ENCODE data around the gene PRICKLE2. TPM values are rescaled to one million over a fixed set of nuclear protein-coding genes. Genes with fewer than 3 reads are reported as not detected.

The PRICKLE2 gene
- total RNA-seq, 2 donors from 2014 or later = 27.9 to 42.3 TPM

GRCh38 chr3:64145438-64145837 lies 79.8 kb downstream of the PRICKLE2 start:
- H3K36me3 ChIP-seq = peaks cover 22% of the 10 kb centered on the region
- H3K9me3 ChIP-seq = no peaks in the 10 kb centered on the region
- no peak overlapping the region for H3K4me3 ChIP-seq
- DNase-seq (ENCODE audit: low spot score) = no peak
- TF ChIP-seq CTCF (IDR thresholded peaks at IDR 0.05) = no peak
- no peak for ATAC-seq (ENCODE audit: insufficient number of reproducible peaks, low FRiP score, low read depth)
- H3K27ac ChIP-seq = no peak overlapping the region
- H3K27me3 ChIP-seq (replicated peaks; ENCODE audit: insufficient read depth) = no peaks in the 10 kb centered on the region
- H3K4me1 ChIP-seq (ENCODE audit: control insufficient read depth in 1 of 2, low read depth in 2 of 2) = peaks cover 8 to 24% of the 10 kb centered on the region in 2 donors

- H3K4me1 ChIP-seq (ENCODE audit: control insufficient read depth in 1 of 2, low read depth in 2 of 2) = peaks cover 5 to 17% of the 10 kb centered on the region in 2 donors
- peaks cover 22% of the 10 kb centered on the region for H3K36me3 ChIP-seq
- H3K27ac ChIP-seq = no peak overlapping the region
- ATAC-seq (ENCODE audit: insufficient number of reproducible peaks, low FRiP score, low read depth) (no peak), DNase-seq (ENCODE audit: low spot score) (no peak)
- no peak for TF ChIP-seq CTCF (IDR thresholded peaks at IDR 0.05)
- H3K9me3 ChIP-seq = no peaks in the 10 kb centered on the region
- no peaks in the 10 kb centered on the region for H3K27me3 ChIP-seq (replicated peaks; ENCODE audit: insufficient read depth)
- H3K4me3 ChIP-seq = no peak overlapping the region
Measured at GRCh38 chr3:64144241-64144900, 80.9 kb downstream of the PRICKLE2 start.

- Histone ChIP-seq H3K4me1 (ENCODE audit: control insufficient read depth in 1 of 2, low read depth in 2 of 2) (peaks cover 5 to 17% of the 10 kb centered on the region in 2 donors), H3K36me3 (peaks cover 22% of the 10 kb centered on the region), H3K27me3 (replicated peaks; ENCODE audit: insufficient read depth) (no peaks in the 10 kb centered on the region), H3K27ac (no peak overlapping the region), H3K4me3 (no peak overlapping the region), H3K9me3 (no peaks in the 10 kb centered on the region)
- no peak for TF ChIP-seq CTCF (IDR thresholded peaks at IDR 0.05)
- no peak for ATAC-seq (ENCODE audit: insufficient number of reproducible peaks, low FRiP score, low read depth)
- DNase-seq (ENCODE audit: low spot score) = no peak
Measured at GRCh38 chr3:64143409-64144130, 81.7 kb downstream of the PRICKLE2 start.

GRCh38 chr3:64141476-64141875 lies 83.8 kb downstream of the PRICKLE2 start:
- no peak overlapping the region for H3K27ac ChIP-seq
- no peak for TF ChIP-seq CTCF (IDR thresholded peaks at IDR 0.05)
- peaks cover 5 to 17% of the 10 kb centered on the region in 2 donors for H3K4me1 ChIP-seq (ENCODE audit: control insufficient read depth in 1 of 2, low read depth in 2 of 2)
- no peaks in the 10 kb centered on the region for H3K27me3 ChIP-seq (replicated peaks; ENCODE audit: insufficient read depth)
- no peak overlapping the region for H3K4me3 ChIP-seq
- no peak for ATAC-seq (ENCODE audit: insufficient number of reproducible peaks, low FRiP score, low read depth)
- no peak for DNase-seq (ENCODE audit: low spot score)
- no peaks in the 10 kb centered on the region for H3K9me3 ChIP-seq
- peaks cover 9% of the 10 kb centered on the region for H3K36me3 ChIP-seq

GRCh38 chr3:64140651-64141050 lies 84.6 kb downstream of the PRICKLE2 start:
- peaks cover 4% of the 10 kb centered on the region for H3K36me3 ChIP-seq
- no peaks in the 10 kb centered on the region for H3K9me3 ChIP-seq
- H3K27me3 ChIP-seq (replicated peaks; ENCODE audit: insufficient read depth) = no peaks in the 10 kb centered on the region
- ATAC-seq (ENCODE audit: insufficient number of reproducible peaks, low FRiP score, low read depth) (no peak), DNase-seq (ENCODE audit: low spot score) (no peak)
- H3K4me3 ChIP-seq = no peak overlapping the region
- H3K27ac ChIP-seq = no peak overlapping the region
- H3K4me1 ChIP-seq (ENCODE audit: control insufficient read depth in 1 of 2, low read depth in 2 of 2) = peaks cover 5 to 17% of the 10 kb centered on the region in 2 donors
- no peak for TF ChIP-seq CTCF (IDR thresholded peaks at IDR 0.05)

All from thoracic aorta (tissue), 2 donors.